K562 (cell line): ENCODE results near the gene PKLR. TPM values are rescaled to one million over a fixed set of nuclear protein-coding genes. Genes with fewer than 3 reads are reported as not detected.

Experiments
- ATAC-seq: fragments of 200-7000 bp; cut with Tn5 transposase; 3 replicates; pipeline ENCODE4 v1.9.1; 2020; ENCODE audit warnings: moderate library complexity
- BruUV-seq: library from RNA; stranded (reverse); fragments of 400-500 nt; replicated peaks from 2 replicates; lab custom pipeline; 2021; lab: Mats Ljungman, UMichigan
- CTCF ChIA-PET: fragments of 300-600 bp; formaldehyde crosslinking; extraction: SDS; loops from one replicate; lab custom pipeline; 2021; ENCODE audit warnings: low intra/inter-chr PET ratio; lab: Yijun Ruan, JAX
- POLR2A ChIA-PET: fragments of 300-600, 350-650 bp; sonication (Branson Sonifier 250); formaldehyde crosslinking; extraction: SDS; loops from one replicate; lab custom pipeline; 2021; ENCODE audit warnings: antibody characterized with exemption, inconsistent platforms; lab: Yijun Ruan, JAX
- DNase-seq, 4 experiments: peaks; one replicate each; pipeline versions ENCODE4 v3.0.0 to v3.0.0-alpha.2; 2011 to 2018; ENCODE audit warnings: low spot score in 3 of 4, mixed read lengths in 3 of 4; ENCODE audit errors: extremely low read depth in 1 of 4
- FAIRE-seq: peaks from 2 replicates; lab custom pipeline; 2011; peaks lifted over from hg19 to GRCh38; lab: Jason Lieb, UNC
- H2AFZ ChIP-seq: 2 replicates; pipeline ENCODE4 v1.6.0; 2011; ENCODE audit warnings: low read depth, low read length, control low read depth, inconsistent platforms
- H3K27ac ChIP-seq: fragments of 200-600 bp; 3 replicates; pipeline ENCODE4 v1.8.0; 2011; ENCODE audit warnings: low read depth, mild to moderate bottlenecking, control low read depth, inconsistent platforms, low read length, moderate library complexity, mixed read lengths; ENCODE audit errors: extremely low read depth
- H3K27me3 ChIP-seq, 2 experiments: fragments of 300-600 bp in 1 of 2; 2 replicates in 1 of 2; 3 replicates in 1 of 2; pipeline versions ENCODE4 v1.6.0 to v1.8.0; 2011; ENCODE audit warnings: inconsistent platforms in 2 of 2, low read length in 2 of 2, mild to moderate bottlenecking in 1 of 2, mixed read lengths in 1 of 2, moderate library complexity in 1 of 2; ENCODE audit not compliant: control insufficient read depth in 2 of 2, insufficient read depth in 2 of 2
- H3K36me3 ChIP-seq: fragments of 300-600 bp; 3 replicates; pipeline ENCODE4 v1.8.0; 2011; ENCODE audit warnings: mild to moderate bottlenecking, low read length, inconsistent platforms; ENCODE audit not compliant: control insufficient read depth, insufficient read depth
- H3K4me1 ChIP-seq, 2 experiments: fragments of 200-600 bp in 1 of 2; replicated peaks in 1 of 2; 2 replicates in 1 of 2; 3 replicates in 1 of 2; pipeline versions ENCODE4 v1.5.1 to v1.8.0; 2011; ENCODE audit warnings: inconsistent platforms in 2 of 2, low read length in 2 of 2, mild to moderate bottlenecking in 1 of 2, mixed read lengths in 1 of 2, moderate library complexity in 1 of 2; ENCODE audit not compliant: control insufficient read depth in 2 of 2, insufficient read depth in 2 of 2
- H3K4me2 ChIP-seq: 2 replicates; pipeline ENCODE4 v1.6.1; 2011; ENCODE audit warnings: low read length, control low read depth, inconsistent platforms, mixed read lengths; ENCODE audit not compliant: insufficient read depth
- H3K4me3 ChIP-seq: fragments of 200-600 bp; sonication (generic), shearing (Covaris generic); 2 replicates; pipeline ENCODE4 v1.5.1; 2016; ENCODE audit warnings: control low read depth, inconsistent platforms
- H3K79me2 ChIP-seq: fragments of 200-600 bp; 3 replicates; pipeline ENCODE4 v1.8.0; 2011; ENCODE audit warnings: low read length, inconsistent platforms; ENCODE audit not compliant: control insufficient read depth, insufficient read depth
- H3K9ac ChIP-seq, 2 experiments: 2 replicates each; pipeline versions ENCODE4 v1.6.0 to v1.6.1; 2011; ENCODE audit warnings: low read depth in 2 of 2, low read length in 2 of 2, control low read depth in 1 of 2, inconsistent platforms in 1 of 2, mild to moderate bottlenecking in 1 of 2, mixed read lengths in 1 of 2; ENCODE audit not compliant: insufficient read depth in 1 of 2
- H3K9me1 ChIP-seq: one replicate; pipeline ENCODE4 v1.6.0; 2011; ENCODE audit warnings: inconsistent platforms, mild to moderate bottlenecking, low read length, moderate library complexity; ENCODE audit not compliant: control insufficient read depth, insufficient read depth
- H3K9me3 ChIP-seq: replicated peaks from 2 replicates; pipeline ENCODE4 v1.5.1; 2011; ENCODE audit warnings: low read depth, low read length, inconsistent platforms; ENCODE audit not compliant: control insufficient read depth, insufficient read depth
- H4K20me1 ChIP-seq: replicated peaks from 2 replicates; pipeline ENCODE4 v1.6.1; 2011; ENCODE audit warnings: low read length, inconsistent platforms, mixed read lengths; ENCODE audit not compliant: control insufficient read depth, insufficient read depth
- BACH1 ChIP-seq: fragments of 200-800 bp; sonication (Bioruptor generic); IDR thresholded peaks from 2 replicates; pipeline ENCODE4 v1.6.1; 2016; ENCODE audit warnings: missing genetic modification characterization, missing compliant biosample characterization
- FOXA3 ChIP-seq, 2 experiments: fragments of 450-650 bp in 1 of 2; sonication (generic) in 1 of 2; formaldehyde crosslinking; IDR thresholded peaks in 1 of 2; conservative IDR thresholded peaks in 1 of 2; 2 replicates each; pipeline versions ENCODE4 v1.4.0 to v1.8.0; 2020 to 2022; ENCODE audit warnings: mild to moderate bottlenecking in 2 of 2, missing genetic modification reagents in 1 of 2
- TAF1 ChIP-seq: IDR thresholded peaks from 2 replicates; pipeline ENCODE4 v1.6.1; 2011; ENCODE audit warnings: mild to moderate bottlenecking, low read length, moderate library complexity; ENCODE audit not compliant: insufficient read depth, control insufficient read depth, severe bottlenecking; ENCODE audit errors: extremely low read depth
- ZFP1 ChIP-seq: fragments of 450-650 bp; formaldehyde crosslinking; IDR thresholded peaks from 2 replicates; pipeline ENCODE4 v1.4.0; 2020; ENCODE audit warnings: mild to moderate bottlenecking, mixed read lengths
- ZNF282 ChIP-seq: sonication (generic); formaldehyde crosslinking; IDR thresholded peaks from 2 replicates; pipeline ENCODE4 v1.8.1; 2023; ENCODE audit warnings: missing genetic modification reagents
- ZNF407 ChIP-seq: fragments of 450-650 bp; IDR thresholded peaks from 2 replicates; pipeline ENCODE4 v1.6.1; 2016; ENCODE audit warnings: low read depth
- WGBS: fragments of 100-300 bp; shearing (Covaris generic); methylation state at CpG from one replicate; pipeline ENCODE4 v1.1.6; 2016; ENCODE audit warnings: low coverage, mixed read lengths; ENCODE audit not compliant: insufficient coverage; ENCODE audit errors: missing lambda C conversion rate; 5-methylcytosine and 5-hydroxymethylcytosine counted together
- in situ Hi-C: fragments of 300-500 bp; cut with MboI; formaldehyde crosslinking; loops from 4 replicates; pipeline ENCODE4 v1.15.0; 2018; ENCODE audit warnings: inconsistent platforms, mixed read lengths
- intact Hi-C: fragments of 100-400 bp; cut with micrococcal nuclease; formaldehyde crosslinking; loops from 2 replicates; pipeline ENCODE4 v1.14.2; 2022
- polyA plus RNA-seq, 8 experiments: library from polyadenylated mRNA; depleted of rRNA in 4 of 8; stranded (reverse) in 5 of 8; unstranded in 3 of 8; fragments of >200 nt; fragmentation: Nextera tagmentation in 2 of 8; fragmentation: Illumina TruSeq in 1 of 8; extraction: Ambion mirVana in 2 of 8; extraction: Trizol in 1 of 8; gene quantifications; 2 replicates each; pipeline versions ENCODE4 v1.2.1 to v1.2.3, GENCODE V29; 2011 to 2014; ENCODE audit warnings: inconsistent platforms in 1 of 8, missing spikeins in 1 of 8
- total RNA-seq, 7 experiments: library from RNA; depleted of rRNA in 6 of 7; stranded (reverse); fragments of >200 nt in 6 of 7; fragmentation: Illumina TruSeq in 2 of 7; extraction: Trizol in 2 of 7; gene quantifications; 2 replicates each; pipeline versions ENCODE4 v1.2.1 to v1.2.3, GENCODE V29; 2011 to 2021; ENCODE audit warnings: low replicate concordance in 1 of 7

The PKLR gene
- total and polyA plus RNA-seq, 9 of the 15 experiments (the other 6 are each of a cell fraction or from before 2014, with no cell fraction given), result 10.7 to 78.4 (median 38.2) TPM

- POLR2A ChIA-PET, result interaction anchor here (0.6 to 2.1 kb wide), 5 partner anchors 10 to 181 kb away, joined by 3 to 9 read pairs (median 4); a partner anchor contains a TSS
- H3K27me3 ChIP-seq, result no peaks in the 10 kb centered on the region
- WGBS, result 90% methylated on average over 19 of the region's 20 CpGs
- peaks cover 22 to 44% of the 10 kb centered on the region in 2 experiments for H3K4me1 ChIP-seq
- H4K20me1 ChIP-seq, result no peaks in the 10 kb centered on the region
- peaks cover 31% of the 10 kb centered on the region for H3K79me2 ChIP-seq
- no peak overlapping the region; the same call in 1 of the 2 replicates for H2AFZ ChIP-seq
- H3K4me2 ChIP-seq, result peak overlapping the region; percentile 81
- BruUV-seq, result no TSS peak
- no peaks in the 10 kb centered on the region for H3K9me3 ChIP-seq
- in situ Hi-C loops (loop anchor here (10.0 kb wide), 1 partner anchor 339 kb away; no protein-coding TSS in a partner anchor), intact Hi-C loops (loop anchor here (10.0 kb wide), 1 partner anchor 249 kb away; no protein-coding TSS in a partner anchor)
- no peak for FAIRE-seq
- peak overlapping the region; percentile 75 to 97 for H3K9ac ChIP-seq
- H3K27ac ChIP-seq, result peak overlapping the region; percentile 65; the same call in 2 of the 3 replicates
- peak overlapping the region; percentile 58; the same call in 1 of the 2 replicates for H3K4me3 ChIP-seq
- H3K36me3 ChIP-seq, result peaks cover 43% of the 10 kb centered on the region; the same call in 2 of the 3 replicates
- 0 out of 3 replicates have a peak, but pooled peaks have one; percentile 5 for ATAC-seq
- CTCF ChIA-PET, result no interaction called here
- peak in 1 of 4 experiments; percentile 10 for DNase-seq
- H3K9me1 ChIP-seq, result no peaks in the 10 kb centered on the region
- no peak for TF ChIP-seq BACH1 (tag)
- peak; percentile 6 for TF ChIP-seq TAF1
- 0 out of 4 replicates have a peak, but pooled peaks of 1 of the 2 experiments have one; percentile 13 for TF ChIP-seq FOXA3 (CRISPR knock-in tag; conservative IDR thresholded peaks at IDR 0.05 in 1 of 2, IDR thresholded peaks at IDR 0.05 in 1 of 2)
- no peak for TF ChIP-seq ZNF407
- TF ChIP-seq ZNF282 (CRISPR knock-in tag), result 0 out of 2 replicates have a peak, but pooled peaks have one; percentile 41
- TF ChIP-seq ZFP1 (CRISPR knock-in tag), result no peak
These were observed 45.0 kb downstream of the PKLR start for GRCh38 chr1:155256058-155256852.
